Loucy (cell line): Measurements from ENCODE around the gene OSBPL7.

Experiments used
- CTCF ChIP-seq: fragments of 200-600 bp; sonication (generic); conservative IDR thresholded peaks from 2 replicates; pipeline ENCODE4 v1.5.1; 2014; ENCODE audit warnings: mild to moderate bottlenecking, antibody characterized with exemption, low read length
- EZH2phosphoT487 ChIP-seq: fragments of 200-600 bp; IDR thresholded peaks from 2 replicates; pipeline ENCODE4 v1.6.1; 2018; ENCODE audit warnings: antibody characterized with exemption, mild to moderate bottlenecking, moderate library complexity, borderline replicate concordance

- TF ChIP-seq CTCF (no peak), EZH2phosphoT487 (no peak)
Observed at GRCh38 chr17:47781397-47781796, 40.2 kb downstream of the OSBPL7 start.
